HL-60 (cell line): ENCODE data around the gene FAT4.

Experiments used
- POLR2AphosphoS5 ChIP-seq: IDR thresholded peaks from 2 replicates; pipeline ENCODE4 v1.6.1; 2012; ENCODE audit warnings: low read depth
- SPI1 ChIP-seq: IDR thresholded peaks from 2 replicates; pipeline ENCODE4 v1.6.1; 2012; ENCODE audit warnings: low read depth, mild to moderate bottlenecking, borderline replicate concordance
- TF ChIP-seq, protein P1 (sequence below): IDR thresholded peaks from one replicate; pipeline ENCODE4 v1.5.1; 2011; ENCODE audit warnings: low read length, control low read depth, inconsistent platforms; ENCODE audit not compliant: insufficient read depth
- TF ChIP-seq, protein P2 (sequence below): IDR thresholded peaks from 2 replicates; pipeline ENCODE4 v1.6.1; 2012; ENCODE audit warnings: low read depth; ENCODE audit not compliant: insufficient replicate concordance

DNA sequence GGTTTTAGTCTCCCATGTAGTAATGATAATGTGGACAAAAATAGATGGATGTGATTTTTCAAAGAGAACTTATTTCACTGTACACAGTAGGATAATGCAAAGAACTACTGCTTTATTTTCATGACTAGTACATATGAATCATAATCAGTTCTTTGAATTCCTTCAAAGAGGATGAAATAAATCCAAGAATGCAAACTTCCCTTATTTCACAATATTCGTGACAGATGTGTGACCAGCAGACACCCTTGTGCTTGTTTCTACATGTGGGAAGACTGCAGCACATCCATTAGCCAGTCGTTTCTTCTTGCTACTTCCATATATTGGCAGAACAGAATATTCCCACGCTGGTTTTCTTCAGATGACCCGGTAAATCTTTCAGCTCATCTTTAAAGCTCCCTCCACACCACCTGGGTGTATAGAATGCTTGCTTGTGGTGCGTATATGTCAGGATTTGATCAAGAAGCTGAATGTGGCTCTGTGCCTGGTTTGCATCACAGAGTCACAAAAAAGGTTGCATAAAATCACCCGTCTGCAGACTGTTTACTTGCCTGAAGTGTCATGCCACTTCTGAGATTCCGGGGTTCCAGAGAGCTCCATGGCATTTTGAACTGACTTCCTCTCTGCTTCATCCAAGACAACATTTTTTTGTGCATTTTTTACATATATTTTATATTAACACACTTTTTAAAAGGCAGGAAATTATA, 47.7 kb upstream of the FAT4 start:
- TF ChIP-seq, protein P1, sequence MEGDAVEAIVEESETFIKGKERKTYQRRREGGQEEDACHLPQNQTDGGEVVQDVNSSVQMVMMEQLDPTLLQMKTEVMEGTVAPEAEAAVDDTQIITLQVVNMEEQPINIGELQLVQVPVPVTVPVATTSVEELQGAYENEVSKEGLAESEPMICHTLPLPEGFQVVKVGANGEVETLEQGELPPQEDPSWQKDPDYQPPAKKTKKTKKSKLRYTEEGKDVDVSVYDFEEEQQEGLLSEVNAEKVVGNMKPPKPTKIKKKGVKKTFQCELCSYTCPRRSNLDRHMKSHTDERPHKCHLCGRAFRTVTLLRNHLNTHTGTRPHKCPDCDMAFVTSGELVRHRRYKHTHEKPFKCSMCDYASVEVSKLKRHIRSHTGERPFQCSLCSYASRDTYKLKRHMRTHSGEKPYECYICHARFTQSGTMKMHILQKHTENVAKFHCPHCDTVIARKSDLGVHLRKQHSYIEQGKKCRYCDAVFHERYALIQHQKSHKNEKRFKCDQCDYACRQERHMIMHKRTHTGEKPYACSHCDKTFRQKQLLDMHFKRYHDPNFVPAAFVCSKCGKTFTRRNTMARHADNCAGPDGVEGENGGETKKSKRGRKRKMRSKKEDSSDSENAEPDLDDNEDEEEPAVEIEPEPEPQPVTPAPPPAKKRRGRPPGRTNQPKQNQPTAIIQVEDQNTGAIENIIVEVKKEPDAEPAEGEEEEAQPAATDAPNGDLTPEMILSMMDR, result no peak
- TF ChIP-seq POLR2AphosphoS5, result no peak
- TF ChIP-seq SPI1, result no peak
- TF ChIP-seq, protein P2, sequence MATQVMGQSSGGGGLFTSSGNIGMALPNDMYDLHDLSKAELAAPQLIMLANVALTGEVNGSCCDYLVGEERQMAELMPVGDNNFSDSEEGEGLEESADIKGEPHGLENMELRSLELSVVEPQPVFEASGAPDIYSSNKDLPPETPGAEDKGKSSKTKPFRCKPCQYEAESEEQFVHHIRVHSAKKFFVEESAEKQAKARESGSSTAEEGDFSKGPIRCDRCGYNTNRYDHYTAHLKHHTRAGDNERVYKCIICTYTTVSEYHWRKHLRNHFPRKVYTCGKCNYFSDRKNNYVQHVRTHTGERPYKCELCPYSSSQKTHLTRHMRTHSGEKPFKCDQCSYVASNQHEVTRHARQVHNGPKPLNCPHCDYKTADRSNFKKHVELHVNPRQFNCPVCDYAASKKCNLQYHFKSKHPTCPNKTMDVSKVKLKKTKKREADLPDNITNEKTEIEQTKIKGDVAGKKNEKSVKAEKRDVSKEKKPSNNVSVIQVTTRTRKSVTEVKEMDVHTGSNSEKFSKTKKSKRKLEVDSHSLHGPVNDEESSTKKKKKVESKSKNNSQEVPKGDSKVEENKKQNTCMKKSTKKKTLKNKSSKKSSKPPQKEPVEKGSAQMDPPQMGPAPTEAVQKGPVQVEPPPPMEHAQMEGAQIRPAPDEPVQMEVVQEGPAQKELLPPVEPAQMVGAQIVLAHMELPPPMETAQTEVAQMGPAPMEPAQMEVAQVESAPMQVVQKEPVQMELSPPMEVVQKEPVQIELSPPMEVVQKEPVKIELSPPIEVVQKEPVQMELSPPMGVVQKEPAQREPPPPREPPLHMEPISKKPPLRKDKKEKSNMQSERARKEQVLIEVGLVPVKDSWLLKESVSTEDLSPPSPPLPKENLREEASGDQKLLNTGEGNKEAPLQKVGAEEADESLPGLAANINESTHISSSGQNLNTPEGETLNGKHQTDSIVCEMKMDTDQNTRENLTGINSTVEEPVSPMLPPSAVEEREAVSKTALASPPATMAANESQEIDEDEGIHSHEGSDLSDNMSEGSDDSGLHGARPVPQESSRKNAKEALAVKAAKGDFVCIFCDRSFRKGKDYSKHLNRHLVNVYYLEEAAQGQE, result no peak
